Esophagus muscularis mucosa (tissue), 4 donors: Measurements from ENCODE around the gene ZFAND2A. TPM values are rescaled to one million over a fixed set of nuclear protein-coding genes. Genes with fewer than 3 reads are reported as not detected.

Source experiments
- DNase-seq: peaks from one replicate; pipeline ENCODE4 v3.0.0-alpha.2; 2017; ENCODE audit errors: extremely low spot score
- H3K27ac ChIP-seq, 4 donors: fragments of 200-600 bp; sonication (generic); replicated peaks in 1 of 4; 1 replicate in 3 of 4; 2 replicates in 1 of 4; pipeline ENCODE4 v1.5.1; 2016 to 2019; ENCODE audit warnings: mild to moderate bottlenecking in 1 of 4
- H3K27me3 ChIP-seq, 4 donors: fragments of 200-600 bp; sonication (generic); one replicate each; pipeline versions ENCODE4 v1.5.1 to v1.6.0; 2016 to 2019
- H3K36me3 ChIP-seq, 4 donors: fragments of 200-600 bp; sonication (generic); one replicate each; pipeline ENCODE4 v1.5.1; 2016 to 2019
- H3K4me1 ChIP-seq, 4 donors: fragments of 200-600 bp; sonication (generic); one replicate each; pipeline ENCODE4 v1.5.1; 2016 to 2019
- H3K4me3 ChIP-seq, 4 donors: fragments of 200-600 bp; sonication (generic); 1 replicate in 2 of 4; 2 replicates in 2 of 4; pipeline ENCODE4 v1.5.1; 2016 to 2019; ENCODE audit warnings: mild to moderate bottlenecking in 4 of 4, moderate library complexity in 1 of 4
- H3K9me3 ChIP-seq, 4 donors: fragments of 200-600 bp; sonication (generic); 1 replicate in 3 of 4; 2 replicates in 1 of 4; pipeline ENCODE4 v1.5.1; 2016 to 2019
- EP300 ChIP-seq: sonication (generic); formaldehyde crosslinking; IDR thresholded peaks from one replicate; pipeline ENCODE4 v1.6.1; 2017; ENCODE audit warnings: antibody characterized with exemption
- POLR2A ChIP-seq: fragments of 450-650 bp; IDR thresholded peaks from one replicate; pipeline ENCODE4 v1.6.1; 2017; ENCODE audit warnings: antibody characterized with exemption, moderate library complexity, mild to moderate bottlenecking, low read depth
- POLR2AphosphoS5 ChIP-seq, 2 donors: sonication (generic); formaldehyde crosslinking; IDR thresholded peaks; one replicate each; pipeline ENCODE4 v1.6.1; 2017; ENCODE audit warnings: antibody characterized with exemption in 2 of 2
- WGBS: methylation state at CpG from one replicate; pipeline ENCODE4 v1.1.5; 2018; 5-methylcytosine and 5-hydroxymethylcytosine counted together
- intact Hi-C: fragments of 100-400 bp; cut with DNase I; formaldehyde crosslinking; loops from one replicate; pipeline ENCODE4 v1.15.1; 2023
- total RNA-seq, 4 donors: library from RNA; depleted of rRNA; stranded (reverse); fragments of >200 nt; gene quantifications; one replicate each; pipeline versions ENCODE4 v1.1.0 to v1.2.1, GENCODE V29; 2016
- TF ChIP-seq, protein P1 (sequence below), 3 experiments: fragments of 200-600 bp in 2 of 3; fragments of 450-650 bp in 1 of 3; sonication (generic) in 2 of 3; IDR thresholded peaks; one replicate each; pipeline ENCODE4 v1.5.1; 2017 to 2019; ENCODE audit warnings: antibody characterized with exemption in 3 of 3, mild to moderate bottlenecking in 2 of 3, moderate library complexity in 1 of 3

ZFAND2A gene
- total RNA-seq, 4 donors from 2014 or later: 24.3 to 27.5 (median 25.5) TPM

DNA sequence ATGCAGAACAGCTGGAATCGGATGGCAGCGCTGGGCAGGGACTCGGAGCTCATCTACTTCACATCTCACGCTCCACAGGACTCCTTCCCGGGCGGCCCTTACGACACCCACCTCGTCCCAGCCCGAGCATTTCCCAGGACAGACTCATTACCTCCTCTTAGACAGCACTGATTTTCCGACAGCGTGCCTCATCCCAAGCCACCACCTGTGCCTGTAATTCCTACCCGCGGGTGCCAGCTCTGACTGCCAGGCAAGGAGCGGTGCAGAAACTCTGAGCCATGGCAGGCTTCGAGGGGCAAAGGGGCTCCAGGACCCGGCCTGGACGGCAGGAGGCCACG, 46.5 kb downstream of the ZFAND2A start:
- Histone ChIP-seq H3K9me3 (no peaks in the 10 kb centered on the region), H3K27ac (no peak overlapping the region), H3K4me3 (no peak overlapping the region), H3K36me3 (peaks cover 0 to 7% (median 0%) of the 10 kb centered on the region in 4 donors), H3K27me3 (no peaks in the 10 kb centered on the region), H3K4me1 (no peaks in the 10 kb centered on the region)
- intact Hi-C loops: no loop called here
- WGBS: 94% methylated on average over 13 of the region's 18 CpGs
- TF ChIP-seq POLR2A (no peak), EP300 (no peak), POLR2AphosphoS5 (IDR thresholded peaks at IDR 0.05) (no peak)
- TF ChIP-seq, protein P1, sequence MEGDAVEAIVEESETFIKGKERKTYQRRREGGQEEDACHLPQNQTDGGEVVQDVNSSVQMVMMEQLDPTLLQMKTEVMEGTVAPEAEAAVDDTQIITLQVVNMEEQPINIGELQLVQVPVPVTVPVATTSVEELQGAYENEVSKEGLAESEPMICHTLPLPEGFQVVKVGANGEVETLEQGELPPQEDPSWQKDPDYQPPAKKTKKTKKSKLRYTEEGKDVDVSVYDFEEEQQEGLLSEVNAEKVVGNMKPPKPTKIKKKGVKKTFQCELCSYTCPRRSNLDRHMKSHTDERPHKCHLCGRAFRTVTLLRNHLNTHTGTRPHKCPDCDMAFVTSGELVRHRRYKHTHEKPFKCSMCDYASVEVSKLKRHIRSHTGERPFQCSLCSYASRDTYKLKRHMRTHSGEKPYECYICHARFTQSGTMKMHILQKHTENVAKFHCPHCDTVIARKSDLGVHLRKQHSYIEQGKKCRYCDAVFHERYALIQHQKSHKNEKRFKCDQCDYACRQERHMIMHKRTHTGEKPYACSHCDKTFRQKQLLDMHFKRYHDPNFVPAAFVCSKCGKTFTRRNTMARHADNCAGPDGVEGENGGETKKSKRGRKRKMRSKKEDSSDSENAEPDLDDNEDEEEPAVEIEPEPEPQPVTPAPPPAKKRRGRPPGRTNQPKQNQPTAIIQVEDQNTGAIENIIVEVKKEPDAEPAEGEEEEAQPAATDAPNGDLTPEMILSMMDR (IDR thresholded peaks at IDR 0.05): no peak
- DNase-seq: no peak

DNA sequence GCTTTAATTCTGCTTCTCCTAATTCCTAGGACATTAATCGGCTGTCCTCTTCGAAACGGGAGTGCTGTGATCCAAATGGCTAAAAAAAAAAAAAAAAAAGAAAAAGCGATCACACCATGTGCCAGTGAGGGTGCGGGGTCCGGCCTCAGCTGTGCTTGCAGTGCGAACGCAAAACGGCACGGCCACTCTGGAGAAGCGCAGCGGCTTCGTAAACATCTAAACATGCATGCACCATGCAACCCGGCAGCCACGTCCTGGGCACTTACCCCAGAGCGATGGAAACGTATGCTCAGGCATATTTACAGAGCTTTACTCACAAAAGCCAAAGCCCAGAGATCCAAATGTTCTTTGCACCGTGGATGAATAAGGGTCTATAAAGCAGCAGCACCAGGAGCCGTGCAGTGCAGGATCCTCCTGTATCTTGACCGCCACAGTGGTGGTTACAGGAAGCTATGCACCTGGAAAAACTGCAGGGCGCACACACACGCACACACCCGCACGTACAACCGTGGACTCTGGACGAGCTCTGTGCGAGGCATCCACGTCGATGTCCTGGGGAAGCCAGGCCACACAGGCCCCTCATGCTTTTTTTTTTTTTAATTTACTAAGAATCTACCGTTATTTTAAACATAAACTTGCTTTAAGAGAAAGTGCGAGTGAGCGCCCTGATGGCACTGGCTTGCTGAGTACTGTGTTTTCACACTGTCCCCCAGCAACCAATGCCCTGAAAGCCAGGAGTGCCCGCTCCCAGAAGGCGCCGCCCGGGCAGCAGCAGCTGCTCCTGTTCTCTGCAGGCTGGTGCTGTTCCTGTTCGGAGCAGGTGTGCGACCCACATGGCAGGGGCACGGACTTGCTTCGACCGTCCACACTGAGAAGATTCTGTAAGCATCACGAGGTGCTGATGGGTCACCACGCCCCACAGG, 47.1 kb downstream of the ZFAND2A start:
- H3K36me3 ChIP-seq: peaks cover 0 to 7% (median 0%) of the 10 kb centered on the region in 4 donors
- intact Hi-C loops: no loop called here

DNA sequence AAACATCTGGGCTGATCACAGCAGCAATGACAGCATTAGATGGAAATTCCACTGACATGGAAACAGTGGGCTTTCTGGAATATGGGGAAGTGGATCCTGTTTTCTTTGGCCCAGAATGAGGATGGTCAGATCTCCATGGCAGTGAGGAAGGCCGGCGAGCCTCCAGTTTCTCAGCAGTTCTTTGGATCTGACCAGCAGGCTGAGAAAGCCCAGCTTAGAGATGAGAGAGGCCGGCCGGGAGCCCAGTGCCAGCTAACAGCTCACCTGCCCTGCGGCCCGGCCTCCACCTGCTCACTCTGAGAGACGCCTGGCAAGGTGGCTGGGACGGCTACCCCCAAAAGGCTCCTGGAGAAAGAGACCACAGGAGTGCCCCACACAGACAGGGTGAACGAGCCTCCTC, 47.9 kb downstream of the ZFAND2A start:
- Histone ChIP-seq H3K4me3 (no peak overlapping the region), H3K27ac (no peak overlapping the region), H3K27me3 (no peaks in the 10 kb centered on the region), H3K36me3 (peaks cover 0 to 7% (median 0%) of the 10 kb centered on the region in 4 donors), H3K4me1 (no peaks in the 10 kb centered on the region), H3K9me3 (no peaks in the 10 kb centered on the region)
- 82% methylated on average over 9 of the region's 9 CpGs for WGBS
- TF ChIP-seq POLR2A (no peak), POLR2AphosphoS5 (IDR thresholded peaks at IDR 0.05) (no peak), EP300 (no peak)
- TF ChIP-seq, protein P1 (IDR thresholded peaks at IDR 0.05): no peak
- DNase-seq: no peak
- intact Hi-C loops: no loop called here

More for the DNA sequence above, 47.1 kb downstream of the ZFAND2A start:
- WGBS: 90% methylated on average over 42 of the region's 43 CpGs
- H3K27me3 ChIP-seq: no peaks in the 10 kb centered on the region
- no peak overlapping the region for H3K4me3 ChIP-seq
- no peaks in the 10 kb centered on the region for H3K4me1 ChIP-seq
- no peak for DNase-seq
- no peak overlapping the region for H3K27ac ChIP-seq
- H3K9me3 ChIP-seq: no peaks in the 10 kb centered on the region
- TF ChIP-seq, protein P1 (IDR thresholded peaks at IDR 0.05): no peak
- TF ChIP-seq POLR2AphosphoS5 (IDR thresholded peaks at IDR 0.05) (no peak), EP300 (no peak), POLR2A (no peak)

DNA sequence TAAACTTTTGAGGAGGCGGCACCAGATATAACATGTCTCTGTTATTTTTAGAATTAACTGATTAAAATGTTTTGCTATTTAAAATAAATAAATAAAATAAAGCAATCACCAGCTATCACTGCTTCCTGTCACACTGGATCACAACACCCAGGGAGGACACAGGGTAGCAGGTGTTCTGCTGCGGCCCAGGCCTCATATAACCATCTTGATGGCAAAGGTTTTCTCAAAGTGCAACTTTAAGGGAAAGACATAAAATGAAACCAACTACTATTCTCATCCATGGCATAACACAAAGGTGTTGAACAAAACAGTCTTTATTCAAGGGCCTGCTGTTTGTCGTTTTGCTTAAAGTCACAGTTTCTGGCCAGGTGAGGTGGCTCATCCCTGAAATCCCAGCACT, 48.8 kb downstream of the ZFAND2A start:
- intact Hi-C loops: no loop called here
- Histone ChIP-seq H3K27me3 (no peaks in the 10 kb centered on the region), H3K4me3 (no peak overlapping the region), H3K4me1 (no peaks in the 10 kb centered on the region), H3K9me3 (no peaks in the 10 kb centered on the region), H3K27ac (no peak overlapping the region), H3K36me3 (peaks cover 0 to 7% (median 0%) of the 10 kb centered on the region in 4 donors)
- TF ChIP-seq POLR2A (no peak), POLR2AphosphoS5 (IDR thresholded peaks at IDR 0.05) (no peak), EP300 (no peak)
- TF ChIP-seq, protein P1 (IDR thresholded peaks at IDR 0.05): no peak
- DNase-seq: no peak
- WGBS: 92% methylated on average over 3 of the region's 3 CpGs
